ENCODE data around the gene BBS2. TPM values are rescaled to one million over a fixed set of nuclear protein-coding genes. Genes with fewer than 3 reads are reported as not detected.

The BBS2 gene
- total RNA-seq, 1 donor from 2014 or later = 40.7 TPM

DNA sequence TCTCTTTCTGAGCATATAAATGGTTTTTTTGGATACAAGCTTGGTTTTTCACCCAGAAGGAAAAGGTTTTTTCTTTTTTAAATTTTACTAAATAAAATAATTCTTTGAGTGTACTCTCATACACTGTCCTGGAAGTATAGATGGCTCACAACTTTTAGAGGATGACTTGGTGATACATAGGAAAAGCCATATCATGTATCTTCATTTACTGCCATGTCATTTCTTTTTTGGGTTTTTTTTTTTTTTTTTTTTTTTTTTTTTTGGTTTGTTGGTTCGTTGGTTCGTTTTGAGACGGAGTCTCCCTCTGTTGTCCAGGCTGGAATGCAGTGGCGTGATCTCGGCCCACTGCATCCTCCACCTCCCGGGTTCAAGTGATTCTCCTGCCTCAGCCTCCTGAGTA is 56.7 kb downstream of the BBS2 start:
- no peak for DNase-seq
- H3K4me3 Mint-ChIP-seq (ENCODE audit: unreplicated experiment) = no peak overlapping the region
- no peaks in the 10 kb centered on the region for H3K36me3 Mint-ChIP-seq (ENCODE audit: unreplicated experiment)
- H3K4me1 Mint-ChIP-seq (ENCODE audit: low read depth, unreplicated experiment) = peaks cover 8% of the 10 kb centered on the region
- no peaks in the 10 kb centered on the region for H3K27me3 Mint-ChIP-seq (ENCODE audit: unreplicated experiment)
- H3K9me3 Mint-ChIP-seq (ENCODE audit: unreplicated experiment) = no peaks in the 10 kb centered on the region
- no peak overlapping the region for H3K27ac Mint-ChIP-seq (ENCODE audit: unreplicated experiment)
- TF ChIP-seq, protein P1, sequence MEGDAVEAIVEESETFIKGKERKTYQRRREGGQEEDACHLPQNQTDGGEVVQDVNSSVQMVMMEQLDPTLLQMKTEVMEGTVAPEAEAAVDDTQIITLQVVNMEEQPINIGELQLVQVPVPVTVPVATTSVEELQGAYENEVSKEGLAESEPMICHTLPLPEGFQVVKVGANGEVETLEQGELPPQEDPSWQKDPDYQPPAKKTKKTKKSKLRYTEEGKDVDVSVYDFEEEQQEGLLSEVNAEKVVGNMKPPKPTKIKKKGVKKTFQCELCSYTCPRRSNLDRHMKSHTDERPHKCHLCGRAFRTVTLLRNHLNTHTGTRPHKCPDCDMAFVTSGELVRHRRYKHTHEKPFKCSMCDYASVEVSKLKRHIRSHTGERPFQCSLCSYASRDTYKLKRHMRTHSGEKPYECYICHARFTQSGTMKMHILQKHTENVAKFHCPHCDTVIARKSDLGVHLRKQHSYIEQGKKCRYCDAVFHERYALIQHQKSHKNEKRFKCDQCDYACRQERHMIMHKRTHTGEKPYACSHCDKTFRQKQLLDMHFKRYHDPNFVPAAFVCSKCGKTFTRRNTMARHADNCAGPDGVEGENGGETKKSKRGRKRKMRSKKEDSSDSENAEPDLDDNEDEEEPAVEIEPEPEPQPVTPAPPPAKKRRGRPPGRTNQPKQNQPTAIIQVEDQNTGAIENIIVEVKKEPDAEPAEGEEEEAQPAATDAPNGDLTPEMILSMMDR (IDR thresholded peaks at IDR 0.05; ENCODE audit: partially characterized antibody, unreplicated experiment) = no peak

DNA sequence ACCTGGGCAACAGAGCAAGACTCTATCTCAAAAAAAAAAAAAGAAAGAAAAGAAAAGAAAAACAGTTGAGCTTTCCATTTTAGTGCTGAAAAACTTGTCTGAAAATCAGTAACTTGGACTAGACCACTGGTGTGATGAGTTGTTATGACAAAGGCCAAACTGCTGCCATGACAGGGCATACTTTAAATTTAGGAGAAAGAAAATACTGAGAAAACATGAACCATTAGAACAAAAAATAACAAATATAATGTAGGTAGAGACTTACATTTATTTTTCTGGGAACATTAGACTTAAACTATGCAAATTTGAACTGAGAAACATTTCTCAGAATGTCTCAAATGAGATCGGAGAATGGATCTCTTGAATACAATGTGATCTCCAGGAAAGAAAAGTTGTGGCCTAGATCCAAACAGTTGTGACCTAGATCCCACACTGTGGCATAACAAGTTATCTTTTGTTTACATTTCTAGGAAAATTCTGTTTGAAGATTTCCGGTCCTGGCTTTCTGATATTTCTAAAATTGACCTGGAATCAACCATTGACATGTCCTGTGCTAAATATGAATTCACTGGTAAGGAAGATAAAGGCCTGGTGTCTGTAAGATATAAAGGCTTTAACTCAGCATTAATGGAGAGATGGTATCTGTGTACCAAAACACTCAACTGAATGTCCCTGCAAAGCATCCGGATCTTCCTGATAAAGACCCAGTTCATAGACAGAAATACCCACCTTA is 57.6 kb downstream of the BBS2 start:
- no peak overlapping the region for H3K27ac Mint-ChIP-seq (ENCODE audit: unreplicated experiment)
- TF ChIP-seq, protein P1 (IDR thresholded peaks at IDR 0.05; ENCODE audit: partially characterized antibody, unreplicated experiment) = no peak
- no peak for DNase-seq
- H3K4me1 Mint-ChIP-seq (ENCODE audit: low read depth, unreplicated experiment) = peaks cover 8% of the 10 kb centered on the region
- no peaks in the 10 kb centered on the region for H3K27me3 Mint-ChIP-seq (ENCODE audit: unreplicated experiment)
- no peaks in the 10 kb centered on the region for H3K9me3 Mint-ChIP-seq (ENCODE audit: unreplicated experiment)
- H3K4me3 Mint-ChIP-seq (ENCODE audit: unreplicated experiment) = no peak overlapping the region
- H3K36me3 Mint-ChIP-seq (ENCODE audit: unreplicated experiment) = no peaks in the 10 kb centered on the region

DNA sequence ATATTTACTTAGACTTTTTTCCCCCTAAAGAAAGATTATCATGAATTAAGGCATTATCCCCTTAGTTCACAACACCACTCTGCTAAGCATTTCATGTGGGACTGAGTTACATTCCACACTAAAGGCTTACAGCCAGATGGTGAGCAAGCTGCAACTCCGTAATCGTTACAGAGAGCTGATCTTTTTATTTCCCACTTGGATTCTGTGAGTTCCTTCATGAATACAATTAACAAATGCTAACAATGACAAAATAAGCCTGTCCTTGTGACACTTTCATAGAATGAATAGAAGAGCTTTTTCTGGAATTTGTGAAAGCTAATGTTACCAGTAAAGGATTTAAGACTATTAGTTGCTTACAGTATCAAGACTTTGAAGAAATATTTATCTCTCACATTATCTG is 59.7 kb downstream of the BBS2 start:
- H3K4me3 Mint-ChIP-seq (ENCODE audit: unreplicated experiment) = peak overlapping the region; percentile 60
- H3K9me3 Mint-ChIP-seq (ENCODE audit: unreplicated experiment) = no peaks in the 10 kb centered on the region
- no peaks in the 10 kb centered on the region for H3K36me3 Mint-ChIP-seq (ENCODE audit: unreplicated experiment)
- DNase-seq = no peak
- peaks cover 8% of the 10 kb centered on the region for H3K4me1 Mint-ChIP-seq (ENCODE audit: low read depth, unreplicated experiment)
- no peak overlapping the region for H3K27ac Mint-ChIP-seq (ENCODE audit: unreplicated experiment)
- TF ChIP-seq, protein P1 (IDR thresholded peaks at IDR 0.05; ENCODE audit: partially characterized antibody, unreplicated experiment) = no peak
- H3K27me3 Mint-ChIP-seq (ENCODE audit: unreplicated experiment) = no peaks in the 10 kb centered on the region

DNA sequence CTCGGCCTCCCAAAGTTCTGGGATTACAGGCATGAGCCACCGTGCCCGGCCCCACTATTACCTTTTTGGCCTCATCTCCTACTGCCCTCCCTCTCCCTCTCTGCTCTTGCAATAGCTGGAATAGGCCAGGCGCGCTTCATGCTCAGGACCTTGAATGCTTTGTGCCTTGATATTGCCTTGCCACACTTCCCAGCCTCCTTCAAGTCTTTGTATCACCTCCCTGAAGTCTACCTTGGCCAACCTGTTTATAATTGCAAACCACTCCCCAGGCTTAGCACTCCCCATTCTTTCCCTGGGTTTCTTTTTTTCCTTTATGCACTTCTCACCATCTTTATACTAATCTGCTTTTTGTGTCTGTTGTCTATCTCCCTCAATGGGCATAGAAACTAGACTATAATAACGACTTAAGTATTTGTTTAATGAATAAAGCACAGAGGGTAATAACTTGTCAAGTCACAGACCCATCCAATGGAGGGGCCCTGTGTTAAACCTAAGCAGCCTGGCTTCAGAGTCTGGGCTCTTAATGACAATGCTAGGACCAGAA is 61.8 kb downstream of the BBS2 start:
- H3K27me3 Mint-ChIP-seq (ENCODE audit: unreplicated experiment) = no peaks in the 10 kb centered on the region
- DNase-seq = no peak
- no peak overlapping the region for H3K4me3 Mint-ChIP-seq (ENCODE audit: unreplicated experiment)

More for the DNA sequence above, 61.8 kb downstream of the BBS2 start:
- H3K27ac Mint-ChIP-seq (ENCODE audit: unreplicated experiment) = no peak overlapping the region
- peaks cover 8% of the 10 kb centered on the region for H3K4me1 Mint-ChIP-seq (ENCODE audit: low read depth, unreplicated experiment)
- no peaks in the 10 kb centered on the region for H3K9me3 Mint-ChIP-seq (ENCODE audit: unreplicated experiment)
- H3K36me3 Mint-ChIP-seq (ENCODE audit: unreplicated experiment) = no peaks in the 10 kb centered on the region
- TF ChIP-seq, protein P1 (IDR thresholded peaks at IDR 0.05; ENCODE audit: partially characterized antibody, unreplicated experiment) = no peak
